C4-2B (cell line): Measurements from ENCODE around the gene KCNQ5.

ENCODE experiments used
- H3K27ac ChIP-seq: fragments of 450-650 bp; 2 replicates; pipeline ENCODE4 v1.5.1; 2017
- CTCF ChIP-seq: fragments of 450-650 bp; conservative IDR thresholded peaks from 2 replicates; pipeline ENCODE4 v1.5.1; 2017; ENCODE audit warnings: mild to moderate bottlenecking
- ZFX ChIP-seq: fragments of 450-650 bp; IDR thresholded peaks from 2 replicates; pipeline ENCODE4 v1.6.1; 2017

The KCNQ5 gene

GRCh38 chr6:72616406-72617015 is 5.4 kb upstream of the KCNQ5 start:
- TF ChIP-seq ZFX (no peak), CTCF (peak; percentile 81)
- H3K27ac ChIP-seq = no peak overlapping the region

GRCh38 chr6:72617721-72618120 is 4.1 kb upstream of the KCNQ5 start:
- H3K27ac ChIP-seq = no peak overlapping the region
- TF ChIP-seq CTCF (no peak), ZFX (no peak)

GRCh38 chr6:72619883-72620696 is 1.8 kb upstream of the KCNQ5 start:
- TF ChIP-seq CTCF (no peak), ZFX (no peak)
- H3K27ac ChIP-seq = no peak overlapping the region

- H3K27ac ChIP-seq = no peak overlapping the region
These were observed 983 bp upstream of the KCNQ5 start for GRCh38 chr6:72620871-72621290.

GRCh38 chr6:72622094-72622940 is 453 bp downstream of the KCNQ5 start:
- TF ChIP-seq CTCF (peak; percentile 52), ZFX (peak; percentile 80)
- peak overlapping the region; percentile 79 for H3K27ac ChIP-seq

More at GRCh38 chr6:72620871-72621290, 983 bp upstream of the KCNQ5 start:
- no peak for TF ChIP-seq ZFX
- TF ChIP-seq CTCF = no peak

- TF ChIP-seq ZFX (no peak), CTCF (no peak)
- no peak overlapping the region for H3K27ac ChIP-seq
These were observed 1.9 kb downstream of the KCNQ5 start for GRCh38 chr6:72623808-72624207.
